Kidney (tissue), 14 donors: Measurements from ENCODE around the gene FER. TPM values are rescaled to one million over a fixed set of nuclear protein-coding genes. Genes with fewer than 3 reads are reported as not detected.

ENCODE experiments used
- DNase-seq, 5 donors: peaks; one replicate each; pipeline ENCODE4 v3.0.0-alpha.2; 2013 to 2020
- FAIRE-seq: peaks from 2 replicates; lab custom pipeline; 2012; peaks lifted over from hg19 to GRCh38; lab: Jason Lieb, UNC
- H3K27ac ChIP-seq, 2 donors: one replicate each; pipeline ENCODE4 v1.7.0; 2013; ENCODE audit warnings: low read depth in 2 of 2, low read length in 2 of 2, inconsistent platforms in 1 of 2
- H3K27me3 ChIP-seq: one replicate; pipeline ENCODE4 v1.7.1; 2013; ENCODE audit warnings: low read length, inconsistent platforms; ENCODE audit not compliant: control insufficient read depth, insufficient read depth
- H3K36me3 ChIP-seq, 3 donors: one replicate each; pipeline versions ENCODE4 v1.7.0 to v1.7.1; 2013; ENCODE audit warnings: low read length in 3 of 3, control low read depth in 1 of 3, inconsistent platforms in 1 of 3; ENCODE audit not compliant: insufficient read depth in 3 of 3, control insufficient read depth in 2 of 3
- H3K4me1 ChIP-seq, 3 donors: one replicate each; pipeline versions ENCODE4 v1.7.0 to v1.7.1; 2013; ENCODE audit warnings: low read length in 3 of 3, inconsistent platforms in 1 of 3, low read depth in 1 of 3; ENCODE audit not compliant: control insufficient read depth in 2 of 3, insufficient read depth in 2 of 3
- H3K4me3 ChIP-seq, 3 donors: one replicate each; pipeline versions ENCODE4 v1.7.0 to v1.8.1; 2013; ENCODE audit warnings: low read length in 3 of 3, control low read depth in 1 of 3, inconsistent platforms in 1 of 3
- H3K9ac ChIP-seq, 3 donors: one replicate each; pipeline versions ENCODE4 v1.7.0 to v1.7.1; 2013; ENCODE audit warnings: low read length in 3 of 3, control low read depth in 1 of 3, inconsistent platforms in 1 of 3
- H3K9me3 ChIP-seq, 3 donors: one replicate each; pipeline versions ENCODE4 v1.7.0 to v1.7.1; 2013; ENCODE audit warnings: low read length in 3 of 3, control low read depth in 1 of 3, inconsistent platforms in 1 of 3; ENCODE audit not compliant: control insufficient read depth in 2 of 3, insufficient read depth in 1 of 3
- CTCF ChIP-seq: IDR thresholded peaks from 3 replicates; pipeline ENCODE4 v1.5.1; 2012; ENCODE audit warnings: mild to moderate bottlenecking, moderate library complexity, borderline replicate concordance; ENCODE audit not compliant: insufficient read depth; ENCODE audit errors: extremely low read depth
- intact Hi-C: fragments of 100-400 bp; cut with DNase I; formaldehyde crosslinking; loops from one replicate; pipeline ENCODE4 v1.11.1; 2022
- polyA plus RNA-seq: library from polyadenylated mRNA; stranded (reverse); fragments of 350-450 nt; fragmentation: Illumina TruSeq; extraction: RNeasy Lipid Tissue Mini Kit (QIAGEN cat#74804); gene quantifications from one replicate; pipeline ENCODE4 v1.2.3, GENCODE V29; 2014; ENCODE audit warnings: low read depth, low replicate concordance; ENCODE audit not compliant: insufficient read depth
- total RNA-seq: library from RNA; stranded (reverse); fragmentation: NEBNext Ultra II Directional; extraction: Animal tissue kit (Norgen Biotek cat#: 25700); gene quantifications from one replicate; pipeline ENCODE4 v1.2.1, GENCODE V29; 2021
- donor health status: control.
- donor health status: control.
- donor health status: control.
- donor health status: control.
- donor health status: control.
- donor health status: DM: yes; HTN: yes; CAD: no.
- donor health status: Normal renal cell carcinoma (clear cell type).

FER gene
- total and polyA plus RNA-seq, 2 donors from 2014 or later, result 2.1 to 38.2 TPM

GRCh38 chr5:108900668-108901067 is 153.0 kb downstream of the FER start:
- no peak for TF ChIP-seq CTCF
- DNase-seq (no peak), FAIRE-seq (no peak)
- Histone ChIP-seq H3K36me3 (peaks cover 0 to 2% (median 0%) of the 10 kb centered on the region in 3 donors), H3K9me3 (no peaks in the 10 kb centered on the region), H3K9ac (no peak overlapping the region), H3K4me1 (no peaks in the 10 kb centered on the region), H3K4me3 (no peak overlapping the region), H3K27ac (no peak overlapping the region), H3K27me3 (no peaks in the 10 kb centered on the region)
- intact Hi-C loops, result no loop called here

GRCh38 chr5:108905805-108906204 is 158.1 kb downstream of the FER start:
- FAIRE-seq (no peak), DNase-seq (no peak)
- Histone ChIP-seq H3K36me3 (no peaks in the 10 kb centered on the region), H3K9ac (no peak overlapping the region), H3K4me3 (no peak overlapping the region), H3K4me1 (no peaks in the 10 kb centered on the region), H3K9me3 (no peaks in the 10 kb centered on the region), H3K27me3 (no peaks in the 10 kb centered on the region), H3K27ac (no peak overlapping the region)
- TF ChIP-seq CTCF, result no peak
- intact Hi-C loops, result no loop called here

GRCh38 chr5:108910627-108911026 is 162.9 kb downstream of the FER start:
- DNase-seq (no peak), FAIRE-seq (no peak)
- Histone ChIP-seq H3K27me3 (no peaks in the 10 kb centered on the region), H3K27ac (no peak overlapping the region), H3K4me1 (no peaks in the 10 kb centered on the region), H3K4me3 (no peak overlapping the region), H3K9ac (no peak overlapping the region), H3K9me3 (no peaks in the 10 kb centered on the region), H3K36me3 (no peaks in the 10 kb centered on the region)
- no peak for TF ChIP-seq CTCF
- intact Hi-C loops, result no loop called here

GRCh38 chr5:108911055-108911454 is 163.4 kb downstream of the FER start:
- Histone ChIP-seq H3K9ac (no peak overlapping the region), H3K4me3 (no peak overlapping the region), H3K27ac (no peak overlapping the region), H3K27me3 (no peaks in the 10 kb centered on the region), H3K9me3 (no peaks in the 10 kb centered on the region), H3K36me3 (no peaks in the 10 kb centered on the region), H3K4me1 (no peaks in the 10 kb centered on the region)
- no peak for DNase-seq
- FAIRE-seq, result peak; percentile 30
- TF ChIP-seq CTCF, result no peak
- intact Hi-C loops, result no loop called here
